HepG2 (cell line): ENCODE data around the gene UCKL1. TPM values are rescaled to one million over a fixed set of nuclear protein-coding genes. Genes with fewer than 3 reads are reported as not detected.
A peak's percentile ranks its signal among the peaks of the same experiment; 100 is the strongest.

ENCODE experiments used
- FLYWCH1 ChIP-seq: sonication (generic); formaldehyde crosslinking; IDR thresholded peaks from 2 replicates; pipeline ENCODE4 v1.8.1; 2023; ENCODE audit warnings: mild to moderate bottlenecking, missing genetic modification reagents
- FOXK2 ChIP-seq: fragments of 450-650 bp; IDR thresholded peaks from 2 replicates; pipeline ENCODE4 v1.6.1; 2016
- IKZF5 ChIP-seq: IDR thresholded peaks from 2 replicates; pipeline ENCODE4 v1.6.1; 2018; ENCODE audit warnings: missing genetic modification reagents, mild to moderate bottlenecking, missing compliant biosample characterization
- MED8 ChIP-seq: sonication (generic); formaldehyde crosslinking; IDR thresholded peaks from 2 replicates; pipeline ENCODE4 v1.8.1; 2023; ENCODE audit warnings: mild to moderate bottlenecking, missing genetic modification reagents; ENCODE audit not compliant: insufficient replicate concordance
- NFAT5 ChIP-seq: sonication (generic); formaldehyde crosslinking; IDR thresholded peaks from 2 replicates; pipeline ENCODE4 v1.4.0; 2020; ENCODE audit warnings: missing genetic modification reagents
- NFYC ChIP-seq: IDR thresholded peaks from 2 replicates; pipeline ENCODE4 v1.6.1; 2016; ENCODE audit warnings: missing genetic modification reagents, missing compliant biosample characterization
- REXO4 ChIP-seq: sonication (generic); formaldehyde crosslinking; IDR thresholded peaks from 2 replicates; pipeline ENCODE4 v1.8.0; 2022; ENCODE audit warnings: missing genetic modification reagents, mild to moderate bottlenecking, borderline replicate concordance
- ZBTB38 ChIP-seq: sonication (generic); formaldehyde crosslinking; IDR thresholded peaks from 2 replicates; pipeline ENCODE4 v1.5.1; 2020; ENCODE audit warnings: mild to moderate bottlenecking, missing genetic modification reagents
- ZC3H4 ChIP-seq: sonication (generic); formaldehyde crosslinking; IDR thresholded peaks from 2 replicates; pipeline ENCODE4 v1.4.0; 2020; ENCODE audit warnings: missing genetic modification reagents, borderline replicate concordance
- ZHX2 ChIP-seq, 2 experiments: sonication (generic) in 1 of 2; formaldehyde crosslinking in 1 of 2; IDR thresholded peaks; 2 replicates each; pipeline versions ENCODE4 v1.6.1 to v1.9.0; 2014 to 2022; ENCODE audit warnings: antibody characterized with exemption in 1 of 2, borderline replicate concordance in 1 of 2, inconsistent platforms in 1 of 2, low read depth in 1 of 2, missing genetic modification reagents in 1 of 2
- ZNF598 ChIP-seq: sonication (generic); formaldehyde crosslinking; IDR thresholded peaks from 2 replicates; pipeline ENCODE4 v1.5.1; 2020; ENCODE audit warnings: mild to moderate bottlenecking, missing genetic modification reagents, borderline replicate concordance
- ZNF839 ChIP-seq: sonication (generic); formaldehyde crosslinking; IDR thresholded peaks from 2 replicates; pipeline ENCODE4 v1.4.0; 2020; ENCODE audit warnings: missing genetic modification reagents, mild to moderate bottlenecking, borderline replicate concordance
- polyA plus RNA-seq, 8 experiments: library from polyadenylated mRNA; depleted of rRNA in 3 of 8; stranded (reverse) in 7 of 8; unstranded in 1 of 8; fragments of >200 nt; fragmentation: Illumina TruSeq in 4 of 8; extraction: Trizol in 4 of 8; gene quantifications; 2 replicates each; pipeline versions ENCODE4 v1.2.1 to v1.2.3, GENCODE V29; 2011 to 2016; ENCODE audit warnings: low read depth in 4 of 8, missing spikeins in 1 of 8, mixed read lengths in 1 of 8; ENCODE audit not compliant: insufficient read depth in 1 of 8
- total RNA-seq, 5 experiments: library from RNA; depleted of rRNA; stranded (reverse); fragments of >200 nt; fragmentation: Illumina TruSeq; extraction: Trizol; gene quantifications; 2 replicates each; pipeline ENCODE4 v1.2.3, GENCODE V29; 2016; ENCODE audit warnings: low read depth in 1 of 5
- TF ChIP-seq, protein P1 (sequence below): sonication (generic); formaldehyde crosslinking; IDR thresholded peaks from 2 replicates; pipeline ENCODE4 v1.4.0; 2020; ENCODE audit warnings: mild to moderate bottlenecking, missing genetic modification reagents

The UCKL1 gene
- total and polyA plus RNA-seq, 2 of the 13 experiments (the other 11 are each of a cell fraction or from before 2014, with no cell fraction given) = 50.2 to 126 TPM

GRCh38 chr20:63980806-63981728 lies 24.9 kb upstream of the UCKL1 start, which contains the start of gene PRPF6 (continued):
- TF ChIP-seq ZHX2 (IDR thresholded peaks at IDR 0.05; ENCODE audit: low read depth) = peak; percentile 98
- TF ChIP-seq ZHX2 (CRISPR knock-in tag; IDR thresholded peaks at IDR 0.05; ENCODE audit: borderline replicate concordance) = no peak; the same call in 1 of the 2 replicates
- peak; percentile 98 for TF ChIP-seq IKZF5 (CRISPR knock-in tag)
- peak; percentile 96; the same call in 1 of the 2 replicates for TF ChIP-seq ZNF839 (CRISPR knock-in tag)
- no peak for TF ChIP-seq ZC3H4 (CRISPR knock-in tag)
- TF ChIP-seq FLYWCH1 (CRISPR knock-in tag) = no peak
- TF ChIP-seq, protein P1, sequence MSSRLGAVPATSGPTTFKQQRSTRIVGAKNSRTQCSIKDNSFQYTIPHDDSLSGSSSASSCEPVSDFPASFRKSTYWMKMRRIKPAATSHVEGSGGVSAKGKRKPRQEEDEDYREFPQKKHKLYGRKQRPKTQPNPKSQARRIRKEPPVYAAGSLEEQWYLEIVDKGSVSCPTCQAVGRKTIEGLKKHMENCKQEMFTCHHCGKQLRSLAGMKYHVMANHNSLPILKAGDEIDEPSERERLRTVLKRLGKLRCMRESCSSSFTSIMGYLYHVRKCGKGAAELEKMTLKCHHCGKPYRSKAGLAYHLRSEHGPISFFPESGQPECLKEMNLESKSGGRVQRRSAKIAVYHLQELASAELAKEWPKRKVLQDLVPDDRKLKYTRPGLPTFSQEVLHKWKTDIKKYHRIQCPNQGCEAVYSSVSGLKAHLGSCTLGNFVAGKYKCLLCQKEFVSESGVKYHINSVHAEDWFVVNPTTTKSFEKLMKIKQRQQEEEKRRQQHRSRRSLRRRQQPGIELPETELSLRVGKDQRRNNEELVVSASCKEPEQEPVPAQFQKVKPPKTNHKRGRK (CRISPR knock-in tag) = no peak
- peak; percentile 96 for TF ChIP-seq ZNF598 (CRISPR knock-in tag)
- no peak; the same call in 1 of the 2 replicates for TF ChIP-seq NFAT5 (CRISPR knock-in tag)
- peak; percentile 81 for TF ChIP-seq MED8 (CRISPR knock-in tag)
- TF ChIP-seq NFYC (CRISPR knock-in tag) = peak; percentile 61
- 0 out of 2 replicates have a peak, but pooled peaks have one; percentile 54 for TF ChIP-seq FOXK2
- peak; percentile 95 for TF ChIP-seq ZBTB38
- TF ChIP-seq REXO4 (CRISPR knock-in tag) = no peak
